Panc1 (cell line): ENCODE results near the gene SOWAHC. TPM values are rescaled to one million over a fixed set of nuclear protein-coding genes. Genes with fewer than 3 reads are reported as not detected.

Experiments used
- ATAC-seq: fragments of 200-7000 bp; cut with Tn5 transposase; 2 replicates; pipeline ENCODE4 v1.9.1; 2020; ENCODE audit warnings: mild to moderate bottlenecking, moderate library complexity
- BruUV-seq: library from RNA; stranded (reverse); fragments of 400-500 nt; replicated peaks from 2 replicates; lab custom pipeline; 2021; lab: Mats Ljungman, UMichigan
- CTCF ChIA-PET: fragments of 300-600 bp; sonication (Branson Sonifier 250); formaldehyde crosslinking; loops from one replicate; lab custom pipeline; 2022; ENCODE audit warnings: antibody characterized with exemption; lab: Charles Lee
- POLR2A ChIA-PET: fragments of 300-600 bp; sonication (Branson Sonifier 250); formaldehyde crosslinking; loops from one replicate; lab custom pipeline; 2022; ENCODE audit warnings: antibody characterized with exemption; lab: Charles Lee
- DNase-seq: peaks from one replicate; pipeline ENCODE4 v3.0.0-alpha.2; 2010; ENCODE audit warnings: low read depth, low spot score
- H3K27ac ChIP-seq: 2 replicates; pipeline ENCODE4 v1.5.1; 2011; ENCODE audit warnings: mild to moderate bottlenecking, low read length, inconsistent platforms
- H3K27me3 ChIP-seq: fragments of 200-500 bp; sonication (Bioruptor generic); 2 replicates; pipeline ENCODE4 v1.6.0; 2014; ENCODE audit warnings: low read length, inconsistent platforms; ENCODE audit not compliant: control insufficient read depth, insufficient read depth
- H3K36me3 ChIP-seq: fragments of 200-500 bp; sonication (Bioruptor generic); 2 replicates; pipeline ENCODE4 v1.5.1; 2014; ENCODE audit warnings: inconsistent platforms, mild to moderate bottlenecking, low read length, moderate library complexity; ENCODE audit not compliant: control insufficient read depth, insufficient read depth
- H3K4me1 ChIP-seq: 2 replicates; pipeline ENCODE4 v1.5.1; 2011; ENCODE audit warnings: inconsistent platforms, mild to moderate bottlenecking, low read length, moderate library complexity; ENCODE audit not compliant: control insufficient read depth, insufficient read depth
- H3K4me3 ChIP-seq, 2 experiments: 2 replicates each; pipeline ENCODE4 v1.5.1; 2011 to 2012; ENCODE audit warnings: low read depth in 2 of 2, low read length in 2 of 2, mild to moderate bottlenecking in 2 of 2, inconsistent platforms in 1 of 2, moderate library complexity in 1 of 2
- H3K9me3 ChIP-seq: fragments of 200-500 bp; sonication (Bioruptor generic); 2 replicates; pipeline ENCODE4 v1.5.1; 2014; ENCODE audit warnings: low read depth, mild to moderate bottlenecking, inconsistent platforms, low read length, moderate library complexity; ENCODE audit not compliant: control insufficient read depth, insufficient read depth
- CTCF ChIP-seq: fragments of 450-650 bp; IDR thresholded peaks from 2 replicates; pipeline ENCODE4 v1.5.1; 2017; ENCODE audit warnings: mild to moderate bottlenecking
- POLR2AphosphoS5 ChIP-seq: IDR thresholded peaks from 2 replicates; pipeline ENCODE4 v1.6.1; 2012; ENCODE audit warnings: mild to moderate bottlenecking, low read depth, low read length, moderate library complexity
- REST ChIP-seq, 2 experiments: IDR thresholded peaks; 2 replicates each; pipeline ENCODE4 v1.6.1; 2011 to 2012; ENCODE audit warnings: low read depth in 2 of 2, control low read depth in 1 of 2, low read length in 1 of 2, mild to moderate bottlenecking in 1 of 2, moderate library complexity in 1 of 2; ENCODE audit not compliant: insufficient read depth in 1 of 2
- SIN3A ChIP-seq: IDR thresholded peaks from 2 replicates; pipeline ENCODE4 v1.6.1; 2012; ENCODE audit warnings: low read depth, mild to moderate bottlenecking, low read length, moderate library complexity, borderline replicate concordance; ENCODE audit not compliant: insufficient read depth
- TCF7L2 ChIP-seq: IDR thresholded peaks from 2 replicates; pipeline ENCODE4 v1.6.1; 2011; ENCODE audit warnings: mild to moderate bottlenecking, low read depth, low read length, inconsistent platforms
- in situ Hi-C: cut with HindIII; loops from 2 replicates; pipeline ENCODE4 v1.10.0; 2016; ENCODE audit warnings: low sequenced_read_pairs, low pct_unique_long_range_greater_than_20kb
- intact Hi-C: fragments of 100-400 bp; cut with micrococcal nuclease; formaldehyde crosslinking; loops from one replicate; pipeline ENCODE4 v1.10.0; 2022; ENCODE audit not compliant: unreplicated experiment
- total RNA-seq: library from RNA; stranded (reverse); gene quantifications from one replicate; pipeline ENCODE4 v1.2.1, GENCODE V29; 2021; ENCODE audit not compliant: unreplicated experiment

SOWAHC gene
- total RNA-seq, 1 experiment from 2014 or later = 23.4 TPM

- BruUV-seq = no TSS peak
- H3K27me3 ChIP-seq = no peaks in the 10 kb centered on the region
- H3K4me3 ChIP-seq = no peak overlapping the region
- H3K9me3 ChIP-seq = no peaks in the 10 kb centered on the region
- ChIA-PET POLR2A (no interaction called here), CTCF (no interaction called here)
- in situ Hi-C loops (no loop called here), intact Hi-C loops (no loop called here)
- H3K36me3 ChIP-seq = no peaks in the 10 kb centered on the region
- H3K27ac ChIP-seq = no peak overlapping the region
- DNase-seq = no peak
- no peak for ATAC-seq
- TF ChIP-seq TCF7L2 (no peak), CTCF (no peak), SIN3A (no peak), POLR2AphosphoS5 (no peak), REST (IDR thresholded peaks at IDR 0.05; ENCODE audit: insufficient read depth in 1 of 2, low read depth in 2 of 2, low read length in 1 of 2) (no peak)
- H3K4me1 ChIP-seq = no peaks in the 10 kb centered on the region
Measured at GRCh38 chr2:109630441-109631430, 16.6 kb downstream of the SOWAHC start.

- DNase-seq (no peak), ATAC-seq (no peak)
- no peaks in the 10 kb centered on the region for H3K27me3 ChIP-seq
- H3K27ac ChIP-seq = no peak overlapping the region
- intact Hi-C loops = no loop called here
- POLR2A ChIA-PET = interaction anchor here (0.6 kb wide), 1 partner anchor 43 kb away, joined by 3 read pairs; no protein-coding TSS in a partner anchor
- H3K36me3 ChIP-seq = no peaks in the 10 kb centered on the region
- CTCF ChIA-PET = no interaction called here
- H3K4me3 ChIP-seq = no peak overlapping the region
- no peaks in the 10 kb centered on the region for H3K4me1 ChIP-seq
- in situ Hi-C loops = no loop called here
- TF ChIP-seq POLR2AphosphoS5 (no peak), REST (IDR thresholded peaks at IDR 0.05; ENCODE audit: insufficient read depth in 1 of 2, low read depth in 2 of 2, low read length in 1 of 2) (no peak), CTCF (no peak), TCF7L2 (no peak), SIN3A (no peak)
- no peaks in the 10 kb centered on the region for H3K9me3 ChIP-seq
- no TSS peak for BruUV-seq
Measured at GRCh38 chr2:109631741-109632140, 17.6 kb downstream of the SOWAHC start.
